HG03469 (cell line): ENCODE results near the gene NUP210.

Experiments
- ATAC-seq: cut with Tn5 transposase; IDR thresholded peaks from one replicate; pipeline ENCODE4 v1.9.1; 2021; ENCODE audit warnings: mild to moderate bottlenecking, moderate library complexity, moderate number of reproducible peaks; ENCODE audit not compliant: unreplicated experiment

Gene NUP210

DNA sequence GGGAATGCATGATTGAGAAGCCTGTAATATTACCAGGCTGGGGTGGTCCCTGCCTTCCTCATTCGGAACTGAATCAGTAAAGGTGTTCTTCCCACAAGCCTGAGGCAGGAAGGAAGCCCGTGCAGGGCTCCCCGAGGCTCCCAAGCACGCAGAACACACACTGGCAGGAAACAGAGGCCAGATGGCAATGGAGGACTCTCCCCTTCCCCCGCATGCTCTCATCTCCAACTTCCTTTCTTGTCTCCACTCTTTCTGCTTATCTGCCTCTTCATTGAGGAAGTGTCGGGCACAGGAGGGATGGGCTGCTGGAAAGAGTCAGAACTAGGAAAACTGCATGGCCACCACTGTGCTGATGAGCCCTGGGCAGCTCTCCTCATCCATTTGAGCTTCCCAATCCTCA, 123.5 kb downstream of the NUP210 start:
- ATAC-seq, result no peak

DNA sequence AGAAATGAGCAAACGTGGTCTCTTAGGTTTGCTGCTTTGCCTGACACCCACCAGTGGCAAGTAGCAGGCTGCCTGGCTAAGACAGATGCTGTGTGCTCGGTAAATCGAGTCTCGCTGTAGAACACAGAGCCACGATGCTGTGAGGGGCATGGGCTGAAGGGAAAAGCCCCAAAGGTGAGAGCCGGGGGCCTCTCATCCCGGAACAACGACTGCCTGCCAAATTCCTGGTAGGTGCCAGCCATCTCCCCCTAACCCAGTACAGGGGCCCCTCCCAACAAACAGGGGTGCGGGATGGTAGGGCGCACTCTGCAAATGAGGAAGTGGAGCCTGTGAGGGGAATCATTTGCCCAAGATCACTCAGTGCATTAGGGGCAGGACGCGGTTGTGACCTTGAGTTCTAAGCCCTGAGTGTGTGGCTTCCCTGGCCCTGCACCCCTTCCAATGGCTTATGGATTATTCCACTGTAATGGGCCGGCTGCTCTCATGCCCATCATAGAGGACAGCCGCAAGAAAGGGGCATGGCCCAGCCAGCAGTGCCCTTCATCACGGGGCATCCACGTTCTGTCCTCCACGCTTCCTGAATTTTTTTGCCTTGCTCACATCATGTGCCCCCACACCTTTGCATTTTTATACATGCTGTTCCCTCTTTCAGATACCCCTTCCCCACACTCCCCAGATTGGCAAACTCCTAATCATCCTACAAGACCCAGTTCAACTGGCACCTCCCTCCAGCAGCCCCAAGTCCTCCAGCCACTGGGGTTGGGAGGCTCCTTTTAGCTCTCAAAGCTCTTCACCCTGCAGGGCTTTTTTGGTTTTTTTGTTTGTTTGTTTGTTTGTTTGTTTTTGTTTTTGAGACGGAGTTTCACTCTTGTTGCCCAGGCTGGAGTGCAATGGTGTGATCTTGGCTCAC, 125.4 kb downstream of the NUP210 start:
- no peak for ATAC-seq

DNA sequence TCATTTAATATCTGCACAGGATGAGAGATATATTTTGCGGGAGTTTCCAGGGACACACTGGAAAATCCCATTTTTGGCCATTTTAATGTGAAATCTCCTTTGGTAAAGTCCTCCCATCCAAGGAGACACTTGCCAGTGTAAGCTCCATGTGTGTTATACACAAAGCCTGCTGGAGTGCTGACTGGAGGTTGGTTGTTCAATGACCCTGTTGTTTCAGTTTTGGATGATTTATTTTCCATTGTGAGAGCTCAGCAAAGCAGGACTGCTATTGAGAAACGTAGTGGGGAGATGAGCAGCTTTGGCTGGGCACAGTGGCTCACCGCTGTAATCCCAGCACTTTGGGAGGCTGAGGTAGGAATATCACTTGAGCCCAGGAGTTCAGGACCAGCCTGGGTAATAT, 127.7 kb downstream of the NUP210 start:
- no peak for ATAC-seq

DNA sequence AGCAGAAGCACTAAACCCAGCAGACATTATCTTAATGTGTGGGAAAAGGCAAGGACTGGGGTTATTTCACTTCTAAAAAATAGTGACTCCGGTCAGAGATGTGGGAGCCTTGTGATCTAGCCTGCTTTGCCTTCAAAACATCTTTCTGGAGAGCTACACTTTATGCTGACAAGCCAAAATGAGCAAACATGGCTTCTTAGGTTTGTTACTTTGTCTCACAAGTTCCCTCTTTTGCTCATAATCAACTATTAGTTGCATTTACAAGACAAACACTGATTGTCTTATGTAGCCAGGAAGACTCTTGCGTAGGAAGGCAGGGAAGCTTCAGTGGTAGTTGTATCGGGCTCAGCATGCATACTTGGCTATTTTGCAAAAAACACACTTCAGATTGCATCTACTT, 129.2 kb downstream of the NUP210 start:
- no peak for ATAC-seq

DNA sequence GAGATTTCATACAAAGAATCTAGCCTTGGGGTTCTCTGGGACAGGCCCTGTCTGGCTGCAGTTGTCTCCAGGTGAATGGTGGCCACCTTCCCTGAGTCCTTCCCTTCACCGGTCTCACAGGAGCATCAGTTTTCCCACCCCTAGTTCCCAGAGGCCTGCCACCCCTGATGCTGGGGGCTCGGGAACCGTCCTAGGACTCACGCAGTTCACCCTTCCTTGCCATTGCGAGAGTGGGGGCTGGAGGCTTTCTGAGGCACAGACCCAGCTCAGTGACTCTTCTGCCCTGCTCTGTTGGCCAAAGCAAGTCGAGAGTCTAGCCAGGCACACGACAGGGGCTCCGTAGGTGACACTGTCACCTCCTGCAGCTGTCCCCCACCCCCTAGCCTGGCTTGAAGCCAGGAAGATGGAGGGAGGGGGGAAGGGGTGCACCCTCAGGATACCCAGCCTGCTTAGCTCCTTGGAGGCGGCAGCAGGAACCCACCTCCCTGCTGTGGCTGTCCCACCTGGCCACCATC, 130.3 kb downstream of the NUP210 start:
- ATAC-seq, result no peak

DNA sequence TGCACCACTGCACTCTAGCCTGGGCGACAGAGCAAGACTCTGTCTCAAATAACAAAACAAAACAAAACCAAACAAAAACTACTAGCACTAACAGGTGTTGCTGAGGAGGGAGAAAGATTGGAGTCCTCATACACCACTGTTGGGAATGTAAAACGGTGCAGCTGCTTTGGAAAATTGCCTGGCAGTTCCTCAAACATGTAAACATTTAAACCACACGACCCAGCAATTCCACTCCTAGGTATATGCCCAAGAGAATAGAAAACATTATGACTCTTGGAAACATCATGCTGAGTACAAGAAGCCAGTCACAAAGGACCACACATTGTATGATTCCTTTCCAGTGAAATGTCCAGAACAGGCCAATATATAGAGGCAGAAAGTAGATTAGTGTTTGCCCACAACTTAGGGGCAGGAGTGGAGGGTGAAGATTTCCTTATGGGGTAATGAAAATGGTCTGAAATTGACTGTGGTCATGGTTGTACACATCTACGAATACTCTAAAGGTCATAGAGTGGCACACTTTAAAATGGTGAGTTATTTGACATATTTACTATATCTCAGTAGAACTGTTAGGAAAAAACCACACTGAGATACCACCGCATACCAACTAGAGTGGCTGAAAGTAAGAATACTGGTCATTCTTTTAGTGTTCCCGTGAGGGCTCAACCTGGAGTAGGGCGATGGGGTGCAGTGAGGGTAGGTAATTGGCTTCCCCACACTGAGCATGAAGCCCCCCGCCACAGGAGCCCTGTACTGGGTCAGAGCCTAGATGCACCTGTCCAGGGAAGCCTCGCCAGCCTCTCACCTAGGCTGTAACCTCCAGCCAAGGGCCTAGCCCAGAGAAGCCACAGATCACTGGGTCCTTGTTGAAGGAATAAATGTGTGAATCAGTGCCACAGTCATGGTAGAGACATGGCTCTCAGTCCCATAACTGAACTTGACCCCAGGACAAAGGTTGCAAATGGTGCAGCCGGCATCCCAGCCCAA, 131.1 kb downstream of the NUP210 start:
- no peak for ATAC-seq

DNA sequence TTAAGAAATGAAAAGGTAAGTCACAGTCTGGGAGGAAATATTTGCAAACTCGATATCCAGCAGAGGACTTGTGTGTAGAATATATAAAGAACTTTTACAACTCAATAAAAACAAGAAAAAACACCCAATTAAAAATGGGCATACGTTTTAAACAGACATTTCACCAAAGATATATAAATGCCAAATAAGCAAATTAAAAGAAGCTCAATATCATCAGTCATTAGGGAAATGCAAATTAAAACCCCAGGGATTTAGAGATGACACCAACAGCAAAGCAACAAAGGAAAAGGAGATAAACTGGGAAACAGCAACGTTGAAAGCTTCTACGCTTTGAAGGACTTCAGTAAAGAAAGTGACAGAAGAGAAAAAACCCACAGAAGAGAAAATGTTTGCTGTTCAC, 132.3 kb downstream of the NUP210 start:
- no peak for ATAC-seq

DNA sequence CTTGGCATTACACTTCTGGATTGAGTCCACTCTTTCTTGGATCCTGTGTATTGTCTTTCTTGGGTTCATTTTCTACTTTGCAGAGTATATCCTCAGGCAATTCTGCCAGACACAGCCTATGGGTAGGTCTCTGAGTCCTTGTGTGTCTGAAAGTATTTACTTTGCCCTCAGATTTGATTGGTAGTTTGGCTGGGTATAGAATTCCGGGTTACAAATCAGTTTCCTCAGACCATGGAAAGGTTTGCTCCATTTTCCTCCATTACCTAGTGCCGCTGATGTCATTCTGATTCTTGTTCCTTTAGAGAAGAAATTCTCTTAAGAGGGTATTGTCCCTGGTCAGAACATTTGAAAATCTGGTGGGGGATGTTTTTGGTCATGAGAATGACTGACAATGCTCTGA, 133.2 kb downstream of the NUP210 start:
- ATAC-seq, result no peak

DNA sequence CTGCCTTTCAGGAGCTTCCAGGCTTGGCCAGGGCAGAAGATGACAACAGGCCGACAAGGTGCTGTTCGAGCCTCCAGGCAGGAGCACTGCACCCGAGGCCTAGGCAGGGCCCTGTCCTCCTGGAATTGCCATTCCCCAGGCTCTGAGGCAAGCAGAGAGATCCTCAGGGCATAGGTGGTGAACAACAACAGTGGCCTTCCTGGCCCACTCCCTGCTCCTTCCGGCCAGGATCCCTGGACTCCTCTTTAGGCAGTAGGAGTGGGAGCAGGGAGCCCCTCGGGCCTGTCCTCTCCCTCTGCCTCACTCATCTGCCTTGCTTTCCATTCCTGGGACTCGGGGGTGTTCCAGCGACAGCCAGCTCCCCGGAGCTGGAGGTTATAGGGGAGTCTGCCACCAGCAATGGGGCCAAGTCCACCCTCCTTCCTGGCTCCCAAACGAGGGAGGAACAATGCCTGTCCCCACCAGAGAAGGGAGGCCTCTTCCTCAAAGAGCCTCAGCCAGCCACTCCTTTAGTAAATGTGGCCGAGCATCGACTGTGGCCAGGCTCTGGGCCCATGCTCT, 135.0 kb downstream of the NUP210 start:
- ATAC-seq, result no peak

DNA sequence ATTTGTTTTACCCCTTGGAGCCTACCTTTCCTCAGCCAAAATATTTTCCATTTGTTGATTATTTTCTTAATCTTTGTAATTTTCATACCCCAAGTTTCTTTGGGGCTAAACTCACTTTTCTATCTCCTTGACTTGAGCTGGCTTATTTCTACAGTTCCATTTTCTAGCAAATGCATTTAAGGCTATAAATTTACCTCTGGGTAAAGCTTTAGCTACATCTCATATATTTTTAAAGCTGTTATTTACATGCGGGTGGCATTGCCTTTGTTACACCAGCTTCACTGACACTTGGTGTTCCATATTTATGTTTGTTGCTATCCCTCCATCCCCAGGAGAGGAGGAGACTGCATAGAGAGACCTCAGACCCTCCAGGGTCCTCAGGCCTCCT, 136.3 kb downstream of the NUP210 start:
- ATAC-seq, result no peak

DNA sequence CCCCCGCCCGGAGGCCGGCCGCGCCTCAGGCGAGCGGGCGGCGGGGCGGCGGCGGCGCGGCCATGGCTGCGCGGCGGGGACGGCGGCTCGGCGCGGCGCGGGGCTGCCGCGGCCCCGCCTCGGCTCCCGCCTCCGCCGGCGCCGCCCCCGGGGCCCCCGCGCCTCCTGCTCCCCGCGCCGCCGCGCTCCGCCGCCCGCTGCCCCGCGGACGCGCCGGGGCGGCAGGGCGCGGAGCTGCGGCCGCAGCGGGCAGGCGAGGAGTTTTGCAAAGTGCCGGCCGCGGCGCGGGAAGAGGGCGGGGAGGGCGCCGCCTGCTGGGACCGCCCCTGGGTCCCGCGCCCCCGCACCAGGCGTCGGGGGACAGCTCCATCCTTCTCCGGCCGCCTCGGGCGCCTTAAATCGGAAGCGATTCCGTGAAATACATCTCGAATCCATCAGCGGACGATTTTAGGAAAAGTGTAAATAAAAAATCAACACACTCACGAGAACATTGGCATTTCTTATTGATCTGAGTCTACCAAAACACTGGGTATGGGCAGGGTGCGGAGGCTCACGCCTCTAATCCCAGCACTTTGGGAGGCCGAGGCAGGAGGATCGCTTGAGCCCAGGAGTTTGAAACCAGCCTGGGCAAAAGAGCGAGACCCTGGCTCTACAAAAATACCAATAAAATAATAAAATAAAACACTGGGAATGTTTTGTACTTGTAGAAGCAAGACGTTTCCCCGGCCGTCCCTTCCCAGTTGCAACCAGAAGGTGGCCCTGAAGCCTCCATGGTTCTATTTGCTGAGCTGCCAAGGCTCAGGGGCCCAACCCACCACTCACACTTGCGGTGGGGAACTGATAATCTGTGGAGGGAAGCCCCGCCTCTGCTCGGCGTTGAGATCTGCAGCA, 136.9 kb downstream of the NUP210 start:
- no peak for ATAC-seq

DNA sequence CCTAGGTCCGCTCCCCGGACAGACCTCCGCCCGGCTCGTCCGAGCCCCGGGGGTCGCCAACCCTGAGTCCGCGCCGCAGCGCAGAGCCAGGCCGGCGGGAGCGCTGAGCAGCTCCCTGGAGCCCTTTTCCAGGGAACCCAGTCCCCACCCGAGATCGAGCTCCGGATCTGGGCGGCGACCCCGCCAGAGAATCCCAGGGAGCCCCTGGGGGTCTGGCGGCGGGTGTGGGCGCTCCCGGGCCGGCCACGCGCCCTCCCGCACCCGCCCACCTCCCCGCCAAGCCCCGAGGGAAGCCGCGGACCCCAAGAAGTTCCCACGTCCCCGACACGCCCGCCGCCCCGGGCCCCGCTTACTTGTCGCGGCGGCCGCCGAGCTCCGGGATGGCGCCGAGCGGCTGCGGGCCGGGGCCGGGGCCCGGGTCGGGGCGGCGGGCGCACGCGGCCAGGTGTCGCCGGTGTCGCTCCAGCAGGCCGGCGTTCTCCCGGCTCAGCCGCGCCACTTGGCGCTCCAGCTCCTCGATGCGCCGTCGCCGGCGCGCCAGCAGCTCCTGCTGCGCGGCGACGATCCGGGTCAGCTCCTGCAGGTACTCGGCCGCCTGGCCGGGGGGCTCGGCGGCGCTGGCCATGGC, 137.7 kb downstream of the NUP210 start:
- no peak for ATAC-seq

DNA sequence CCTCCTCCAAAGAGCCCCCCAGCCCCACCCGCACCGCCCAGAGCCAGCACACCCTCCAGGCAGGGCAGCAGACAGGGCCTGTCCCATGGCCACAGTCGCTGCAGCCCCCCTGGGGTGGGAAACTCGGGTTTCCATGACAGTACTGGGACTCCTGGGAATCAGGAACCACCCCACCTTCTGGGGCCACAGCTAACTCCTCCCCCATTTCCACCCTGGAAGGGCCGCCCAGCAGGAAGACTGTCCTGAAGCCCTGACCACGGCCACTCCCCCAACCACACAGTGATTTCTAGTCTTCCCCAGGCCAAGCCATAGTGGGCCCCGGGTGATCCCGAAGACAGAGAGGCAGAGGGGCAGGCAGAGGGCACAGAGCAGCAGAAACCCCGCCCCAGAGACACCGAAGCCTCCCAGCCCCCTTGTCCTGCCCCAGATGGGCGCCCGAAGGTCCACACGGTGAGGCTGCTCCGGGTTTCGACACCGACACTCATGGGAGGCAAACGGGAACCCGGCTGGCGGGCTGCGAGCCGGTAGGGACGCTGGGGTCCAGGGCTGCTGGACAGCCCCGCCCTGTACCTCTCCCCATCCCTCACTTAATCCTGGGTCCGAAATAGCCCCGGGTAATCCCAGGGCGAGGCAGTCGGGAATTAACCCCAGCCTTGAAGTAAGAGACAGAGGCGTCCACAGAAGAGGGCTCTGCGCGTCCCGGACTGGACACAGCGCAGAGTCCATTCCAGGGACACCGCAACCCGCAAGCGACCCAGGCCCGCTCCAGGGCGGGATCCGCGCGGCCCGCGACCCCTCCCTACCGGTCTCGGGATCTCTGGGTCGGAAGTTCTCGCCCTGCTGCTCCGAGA, 138.4 kb downstream of the NUP210 start:
- no peak for ATAC-seq

DNA sequence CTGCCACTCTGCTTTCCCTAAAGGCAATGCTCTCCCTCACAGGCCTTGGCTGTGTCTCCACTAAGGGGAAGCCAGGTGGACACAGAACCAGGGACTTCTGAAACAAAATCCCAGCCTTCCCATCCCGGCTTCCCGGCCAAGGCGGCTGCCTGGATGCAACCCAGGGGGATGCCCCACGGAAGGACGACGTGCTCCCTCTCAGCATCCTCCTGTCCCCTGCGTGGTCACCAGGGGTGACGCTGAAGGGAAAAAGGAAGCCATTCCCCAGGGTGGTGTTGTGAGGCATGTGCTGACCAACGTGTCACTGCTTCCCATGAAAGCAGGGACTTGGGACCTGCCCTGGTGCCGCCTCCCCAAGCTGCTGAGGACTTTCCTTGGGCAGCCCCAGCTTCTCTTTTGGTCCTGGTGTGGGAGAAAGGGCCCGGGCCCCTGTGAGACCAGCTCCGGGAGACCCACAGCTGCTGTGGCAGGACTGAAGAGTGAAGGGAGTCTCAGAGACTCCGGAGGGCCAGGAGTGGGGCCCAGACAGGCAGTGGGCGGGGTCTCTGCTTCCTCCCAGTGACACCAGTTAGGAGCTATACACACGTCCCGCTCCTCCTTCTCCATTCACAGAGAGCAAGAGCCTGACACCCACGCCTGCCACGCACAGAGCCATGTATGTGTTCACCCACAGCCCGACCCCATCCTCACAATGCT, 139.2 kb downstream of the NUP210 start:
- no peak for ATAC-seq

DNA sequence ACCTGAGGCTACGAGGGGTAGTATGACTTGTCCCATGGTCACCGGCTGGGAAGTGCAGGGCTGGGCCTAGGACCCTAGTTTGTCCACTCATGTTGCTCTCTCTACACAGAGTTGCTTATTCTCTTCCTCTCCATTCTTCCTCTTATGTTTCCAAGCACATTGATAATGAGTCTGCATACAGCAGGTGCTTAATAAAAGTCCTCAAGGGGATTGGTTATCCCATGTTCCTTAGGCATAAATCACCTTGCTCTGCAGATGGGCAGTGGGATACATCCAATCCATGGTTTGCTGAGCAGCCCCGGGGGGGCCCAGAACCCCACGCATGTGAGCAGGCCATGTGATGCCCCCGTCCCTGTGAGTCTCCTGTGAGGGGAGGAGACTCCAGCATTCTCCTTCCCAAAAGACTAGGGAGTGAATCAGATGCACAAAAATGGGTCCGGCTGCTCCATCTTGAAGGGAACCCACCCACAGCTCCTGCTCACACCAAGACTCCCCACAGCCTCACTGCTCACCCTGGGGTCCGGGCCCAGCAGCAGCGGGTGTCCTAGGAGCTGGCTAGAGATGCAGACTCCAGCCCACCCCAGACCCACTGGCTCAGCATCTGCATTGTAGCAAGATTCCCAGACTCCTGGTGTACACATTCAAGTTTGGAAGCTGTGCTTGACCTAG, 139.9 kb downstream of the NUP210 start:
- no peak for ATAC-seq

DNA sequence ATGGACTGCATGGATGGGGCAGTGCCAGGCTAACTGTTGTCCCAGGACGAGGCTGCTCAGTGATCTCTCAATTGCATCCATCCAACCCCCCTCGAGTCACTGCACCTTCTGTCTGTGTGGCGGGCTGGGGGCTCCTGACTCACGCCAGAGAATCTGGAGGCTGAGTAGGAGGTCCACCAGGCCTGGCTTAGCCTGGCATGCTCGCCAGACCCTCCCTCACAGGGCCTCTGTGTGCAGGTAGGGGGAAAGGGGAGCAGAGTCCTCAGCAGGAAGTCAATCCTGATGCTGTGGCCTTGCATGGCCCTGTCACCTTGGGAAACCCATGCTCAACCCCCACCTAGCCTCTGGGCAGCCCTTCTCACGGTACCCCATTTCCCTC, 140.6 kb downstream of the NUP210 start:
- ATAC-seq, result no peak

DNA sequence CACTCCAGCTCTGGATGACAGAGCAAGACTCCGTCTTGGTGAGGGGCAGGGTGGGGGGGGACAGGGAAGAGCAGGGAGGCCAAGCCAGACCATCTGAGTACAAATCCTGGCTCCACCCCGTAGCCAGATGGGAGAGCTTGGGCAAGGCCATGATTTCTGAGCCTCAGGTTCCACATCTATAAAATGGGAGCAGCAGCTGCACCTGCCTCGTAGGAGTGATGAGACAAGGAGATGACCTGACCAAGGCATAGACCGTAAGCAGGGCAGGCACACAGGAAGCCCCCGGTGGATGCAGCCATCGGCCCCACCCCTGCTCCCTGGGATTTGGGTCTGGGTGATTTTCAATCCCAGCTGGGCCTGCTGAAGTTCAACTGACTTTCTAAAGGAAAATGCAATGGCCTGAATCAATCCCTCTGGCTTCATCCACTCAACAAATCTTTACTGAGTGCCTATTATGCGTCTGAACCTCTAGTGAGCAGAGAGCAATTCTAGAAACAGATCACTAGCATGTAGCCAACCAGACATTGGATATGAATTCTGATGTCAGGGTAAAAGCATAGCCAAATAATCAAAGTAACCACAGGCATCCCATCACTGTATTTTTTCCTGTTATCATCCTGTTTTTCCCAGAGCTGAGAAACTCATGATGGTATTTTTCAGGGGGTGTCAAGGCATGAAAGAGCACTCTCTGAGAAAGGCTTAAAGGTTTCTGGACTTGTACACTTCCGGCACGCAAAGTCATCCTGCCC, 141.2 kb downstream of the NUP210 start:
- no peak for ATAC-seq
